GM21515 (cell line): ENCODE results near the gene MT1B.
"Not testable (repeated sequence)": the region's sequence is repeated elsewhere in the genome, so short reads cannot be mapped to it uniquely, and the experiment has no call there.

Source experiments
- ATAC-seq: cut with Tn5 transposase; IDR thresholded peaks from one replicate; pipeline ENCODE4 v1.9.1; 2021; ENCODE audit not compliant: unreplicated experiment

MT1B gene

DNA sequence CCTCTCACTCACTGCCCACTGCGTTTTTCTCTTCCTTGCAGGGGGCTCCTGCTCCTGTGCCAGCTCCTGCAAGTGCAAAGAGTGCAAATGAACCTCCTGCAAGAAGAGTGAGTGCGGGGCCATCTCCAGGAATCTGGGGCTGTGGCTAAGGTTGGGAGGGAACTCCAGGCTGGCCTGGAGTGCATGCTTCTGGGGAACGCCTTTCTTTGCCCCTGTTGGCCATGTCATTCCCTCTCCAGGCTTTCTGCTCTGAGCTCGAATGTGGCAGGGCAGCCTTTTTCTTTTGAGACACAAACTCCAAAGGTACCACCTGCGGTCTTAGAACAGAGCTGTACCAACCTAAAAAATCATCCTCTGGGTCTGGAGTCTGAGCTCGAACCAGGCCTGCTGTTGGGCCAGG lies 33.5 kb upstream of the MT1B start:
- no peak for ATAC-seq

GRCh38 chr16:56620339-56620897 lies 31.3 kb upstream of the MT1B start:
- no peak for ATAC-seq

DNA sequence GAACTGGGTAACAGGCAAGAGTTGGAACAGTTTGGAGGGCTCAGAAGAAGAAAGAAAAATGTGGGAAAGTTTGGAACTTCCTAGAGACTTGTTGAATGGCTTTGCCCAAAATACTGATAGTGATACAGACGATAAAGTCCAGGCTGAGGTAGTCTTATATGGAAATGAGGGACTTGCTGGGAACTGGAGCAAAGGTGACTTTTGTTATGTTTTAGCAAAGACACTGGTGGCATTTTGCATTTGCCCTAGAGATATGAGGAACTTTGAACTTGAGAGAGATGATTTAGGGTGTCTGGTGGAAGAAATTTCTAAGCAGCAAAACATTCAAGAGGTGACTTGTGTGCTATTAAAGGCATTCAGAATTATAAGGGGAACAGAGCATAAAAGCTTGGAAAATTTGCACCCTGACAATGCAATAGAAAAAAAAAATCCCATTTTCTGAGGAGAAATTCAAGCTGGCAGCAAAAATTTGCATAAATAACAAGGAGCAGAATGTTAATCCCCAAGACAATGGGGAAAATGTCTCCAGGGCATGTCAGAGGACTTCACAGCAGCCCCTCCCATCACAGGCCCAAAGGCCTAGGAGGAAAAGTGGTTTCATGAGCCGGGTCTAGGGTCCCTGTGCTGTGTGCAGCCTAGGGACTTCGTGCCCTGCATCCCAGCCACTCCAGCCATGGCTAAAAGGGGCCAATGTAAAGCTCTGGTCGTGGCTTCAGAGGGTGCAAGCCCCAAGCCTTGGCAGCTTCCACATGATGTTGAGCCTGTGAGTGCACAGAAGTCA lies 29.8 kb upstream of the MT1B start:
- ATAC-seq, result not testable (repeated sequence)

- ATAC-seq, result not testable (repeated sequence)
These were observed 28.5 kb upstream of the MT1B start for GRCh38 chr16:56623184-56623583.

DNA sequence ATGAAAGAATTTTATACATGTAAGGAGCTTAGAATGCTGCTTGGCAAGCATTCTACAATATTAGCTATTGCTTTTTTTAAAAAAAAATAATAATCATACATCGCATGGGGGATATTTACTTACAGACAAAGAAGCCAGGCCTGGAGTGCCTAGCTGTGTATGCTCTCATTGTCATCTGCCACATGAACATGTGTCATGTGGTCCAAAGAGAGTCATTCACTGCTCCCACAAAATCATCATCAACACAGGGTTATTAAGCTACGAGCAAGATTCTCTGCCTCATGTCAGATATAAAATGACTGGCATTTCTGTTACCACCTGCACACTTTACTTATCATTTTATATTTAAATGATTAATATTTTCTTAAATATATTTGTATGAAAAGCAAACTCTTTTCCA lies 28.0 kb upstream of the MT1B start:
- no peak for ATAC-seq

DNA sequence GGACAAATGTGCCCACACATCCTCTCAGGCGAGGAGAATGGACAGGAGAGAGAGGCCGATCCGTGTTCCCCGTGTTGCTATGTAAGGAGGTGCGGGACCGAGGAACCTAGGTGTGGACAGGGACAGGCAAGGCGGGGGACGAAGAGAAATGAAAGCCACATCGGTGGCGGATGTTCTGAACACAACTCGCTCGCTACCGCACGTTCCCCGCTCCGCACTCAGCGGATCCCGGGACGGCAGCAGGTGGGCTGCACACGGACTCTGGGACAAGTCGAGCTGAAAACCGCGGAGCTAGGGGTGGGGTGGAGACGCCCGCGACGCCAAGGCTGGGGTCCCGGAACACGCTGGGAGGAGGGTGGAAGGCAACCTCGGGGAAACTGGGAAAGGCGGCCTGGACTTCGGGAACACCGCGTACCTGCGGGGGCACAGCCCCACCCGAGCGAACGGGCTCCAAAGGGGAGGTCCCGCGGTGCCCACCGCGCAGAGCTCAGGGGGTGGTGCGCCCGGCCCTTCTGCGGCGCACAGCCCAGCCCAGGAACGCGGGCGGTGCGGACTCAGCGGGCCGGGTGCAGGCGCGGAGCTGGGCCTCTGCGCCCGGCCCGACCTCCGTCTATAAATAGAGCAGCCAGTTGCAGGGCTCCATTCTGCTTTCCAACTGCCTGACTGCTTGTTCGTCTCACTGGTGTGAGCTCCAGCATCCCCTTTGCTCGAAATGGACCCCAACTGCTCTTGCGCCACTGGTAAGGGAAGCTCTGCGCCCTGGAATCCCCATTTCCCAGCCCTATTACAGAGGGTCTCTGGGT lies 26.3 kb upstream of the MT1B start, which contains the start of gene MT1E:
TSS of gene MT1E (plus strand) at position 642 of the 803 bp plus-strand sequence. CDS start at position 713, 71 bp downstream.
- ATAC-seq, result no peak

DNA sequence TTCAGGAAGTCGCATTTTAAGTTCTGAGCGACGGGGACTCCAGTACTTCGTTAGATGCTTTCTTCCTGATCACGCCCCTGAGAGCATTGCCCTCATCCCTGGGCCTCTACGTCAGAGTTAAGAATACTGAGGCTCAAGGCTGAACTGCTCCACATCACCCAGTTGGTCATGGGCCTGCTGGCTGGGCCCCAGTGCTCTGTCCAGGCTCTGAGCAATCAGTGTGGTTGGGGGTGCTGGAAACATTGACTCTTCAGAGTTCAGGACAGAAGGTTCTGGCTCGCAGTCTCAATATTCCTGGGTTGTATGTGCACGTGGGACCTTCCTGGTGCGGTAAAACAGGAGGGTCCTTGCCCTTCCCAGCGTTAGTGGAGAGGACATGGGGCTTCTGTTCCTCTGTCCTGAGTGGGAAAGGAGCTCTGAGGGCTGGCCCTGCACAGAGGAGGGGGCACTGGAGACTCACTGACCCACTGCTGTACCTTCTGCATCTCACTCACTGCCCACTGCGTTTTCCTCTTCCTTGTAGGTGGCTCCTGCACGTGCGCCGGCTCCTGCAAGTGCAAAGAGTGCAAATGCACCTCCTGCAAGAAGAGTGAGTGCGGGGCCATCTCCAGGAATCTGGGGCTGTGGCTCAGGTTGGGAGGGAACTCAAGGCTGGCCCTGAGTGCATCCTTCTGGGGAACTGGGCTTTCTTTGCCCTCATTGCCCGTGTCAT lies 25.6 kb upstream of the MT1B start:
- ATAC-seq, result no peak

- no peak for ATAC-seq
These were observed 25.0 kb upstream of the MT1B start for GRCh38 chr16:56626685-56627084.

- ATAC-seq, result no peak
These were observed 23.0 kb upstream of the MT1B start for GRCh38 chr16:56628486-56629350.

DNA sequence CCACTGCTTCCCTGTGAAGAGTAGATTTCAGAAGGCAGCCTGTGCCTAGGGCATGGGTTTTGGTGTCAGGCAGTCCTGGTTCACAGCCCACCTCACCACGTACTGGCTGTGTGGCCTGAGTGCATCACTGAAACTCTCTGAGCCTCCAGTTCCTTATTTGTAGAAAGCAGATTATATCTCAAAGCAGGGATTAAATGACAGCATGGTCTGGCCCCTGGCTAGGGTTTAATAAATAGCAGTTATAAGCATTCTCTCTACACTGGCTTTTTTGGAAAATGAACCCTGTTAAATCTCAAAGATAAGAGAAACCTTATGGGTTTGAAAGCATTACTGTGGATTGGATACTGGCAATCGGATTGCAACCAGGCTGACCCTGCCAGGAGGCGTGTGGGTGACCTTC lies 22.2 kb upstream of the MT1B start:
- no peak for ATAC-seq

GRCh38 chr16:56630134-56630533 lies 21.6 kb upstream of the MT1B start:
- ATAC-seq, result peak; percentile 71

DNA sequence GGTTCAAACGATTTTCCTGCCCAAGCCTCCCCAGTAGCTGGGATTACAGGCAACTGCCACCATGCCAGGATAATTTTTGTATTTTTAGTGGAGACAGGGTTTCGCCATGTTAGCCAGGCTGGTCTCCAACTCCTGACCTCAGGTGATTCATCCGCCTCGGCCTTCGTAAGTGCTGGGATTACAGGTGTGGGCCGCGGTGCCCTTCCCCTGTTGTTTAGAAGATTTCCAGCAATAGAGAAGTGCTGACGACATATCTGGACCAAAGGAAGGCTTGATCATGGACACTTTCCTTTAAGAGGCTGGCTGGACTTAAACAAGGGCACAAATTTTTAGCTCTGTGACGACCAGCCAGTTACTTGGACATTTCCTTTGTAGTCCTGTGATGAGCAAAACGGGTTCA lies 20.5 kb upstream of the MT1B start:
- ATAC-seq, result no peak

GRCh38 chr16:56631832-56632155 lies 19.9 kb upstream of the MT1B start:
- ATAC-seq, result no peak

GRCh38 chr16:56632156-56632847 lies 19.4 kb upstream of the MT1B start, which contains the start of gene MT1M:
TSS of gene MT1M (plus strand) at chr16:56632659. CDS start at chr16:56632732, 73 bp downstream.
- ATAC-seq, result no peak

DNA sequence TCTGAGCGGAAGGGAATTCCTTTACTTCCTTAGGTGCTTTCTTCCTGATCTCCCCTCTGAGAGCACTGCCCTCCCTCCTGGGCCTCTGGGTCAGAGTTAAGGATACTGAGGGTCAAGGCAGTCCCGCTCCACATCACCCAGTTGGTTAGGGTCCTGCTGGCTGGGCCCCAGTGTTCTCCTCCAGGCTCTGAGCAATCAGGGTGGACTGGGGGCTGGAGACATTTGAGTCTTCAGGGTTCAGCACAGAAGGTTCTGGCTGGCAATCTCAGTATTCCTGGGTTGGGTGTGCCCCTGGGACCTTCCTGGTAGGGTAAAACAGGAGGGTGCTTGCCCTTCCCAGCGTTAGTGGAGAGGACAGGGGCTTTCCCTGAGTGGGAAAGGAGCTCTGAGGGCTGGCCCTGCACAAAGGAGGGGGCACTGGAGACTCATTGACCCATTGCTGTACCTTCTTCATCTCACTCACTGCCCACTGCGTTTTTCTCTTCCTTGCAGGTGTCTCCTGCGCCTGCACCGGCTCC lies 18.8 kb upstream of the MT1B start:
- ATAC-seq, result no peak

GRCh38 chr16:56633535-56633934 lies 18.2 kb upstream of the MT1B start:
- ATAC-seq, result no peak

GRCh38 chr16:56634715-56635440 lies 16.8 kb upstream of the MT1B start:
- ATAC-seq, result no peak

DNA sequence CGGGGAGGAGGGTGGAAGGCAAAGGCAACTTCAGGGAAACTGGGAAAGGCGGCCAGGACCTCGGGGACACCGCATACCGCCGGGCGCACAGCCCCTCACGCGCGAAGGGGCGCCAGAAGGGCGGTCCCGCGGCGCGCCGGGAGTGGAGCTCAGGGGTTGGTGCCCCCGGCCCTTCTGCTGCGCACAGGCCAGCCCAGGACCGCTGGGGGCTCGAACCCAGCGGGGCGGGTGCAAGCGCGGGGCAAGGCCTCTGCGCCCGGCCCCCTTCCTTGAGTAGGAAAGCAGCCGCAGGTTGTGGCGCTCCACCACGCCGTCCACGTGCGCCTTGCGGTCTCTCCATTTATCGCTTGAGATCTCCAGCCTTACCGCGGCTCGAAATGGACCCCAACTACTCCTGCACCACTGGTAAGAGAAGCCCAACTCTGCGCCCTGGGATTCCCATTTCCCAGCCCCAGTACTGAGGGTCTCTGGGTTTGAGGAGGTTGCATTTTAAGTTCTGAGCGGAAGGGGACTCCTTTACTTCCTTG lies 16.2 kb upstream of the MT1B start:
- ATAC-seq, result no peak
